ENCODE results near the gene GNA15. TPM values are rescaled to one million over a fixed set of nuclear protein-coding genes. Genes with fewer than 3 reads are reported as not detected.
A peak's percentile ranks its signal among the peaks of the same experiment; 100 is the strongest.
"Not testable (repeated sequence)": the region's sequence is repeated elsewhere in the genome, so short reads cannot be mapped to it uniquely, and the experiment has no call there.

Gene GNA15
- total RNA-seq, 2 donors from 2014 or later = 4.3 to 6.1 TPM

DNA sequence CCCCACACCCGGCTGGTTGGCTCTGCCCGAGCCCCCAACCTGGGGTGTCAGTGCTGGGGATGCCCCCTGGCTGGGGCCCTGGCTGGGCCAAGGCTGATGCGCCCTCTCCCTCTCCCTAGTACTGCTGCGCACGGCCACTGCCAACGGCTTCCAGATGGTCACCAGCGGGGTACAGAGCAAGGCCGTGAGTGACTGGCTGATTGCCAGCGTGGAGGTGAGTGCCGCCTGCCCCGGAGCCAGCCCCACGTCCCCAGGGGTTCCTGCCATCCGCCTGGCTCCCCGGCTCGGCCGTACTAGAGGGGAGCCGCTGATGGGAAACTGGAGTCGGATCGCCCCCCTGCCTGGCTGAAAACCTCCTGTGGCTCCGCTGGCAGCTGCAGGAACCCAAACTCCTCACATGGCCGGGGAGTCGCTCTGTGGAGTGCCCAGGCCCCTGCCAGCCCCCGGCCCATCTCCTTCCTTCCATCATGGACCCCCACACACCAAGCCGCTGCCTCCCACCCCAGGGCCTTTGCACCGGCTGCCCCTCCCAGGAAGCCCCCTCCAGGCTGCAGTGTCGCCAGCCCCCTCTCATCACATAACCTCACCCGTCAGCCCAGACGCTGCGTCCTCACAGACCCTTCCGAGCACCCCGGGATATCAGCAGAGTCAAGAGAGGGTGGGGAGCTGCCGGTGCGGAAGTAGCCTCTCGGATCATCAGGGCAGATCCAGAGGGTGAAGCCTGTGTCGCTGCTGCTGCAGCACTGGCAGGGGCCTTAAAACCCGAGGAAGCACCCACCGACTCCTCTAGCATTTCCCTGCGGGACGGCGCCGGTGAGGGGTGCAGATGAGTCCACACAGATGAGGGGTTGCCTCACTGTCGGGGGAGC is 60.5 kb downstream of the GNA15 start:
- DNase-seq (peak; percentile 20), ATAC-seq (no peak)
- intact Hi-C loops (cut with DNase I) = no loop called here

DNA sequence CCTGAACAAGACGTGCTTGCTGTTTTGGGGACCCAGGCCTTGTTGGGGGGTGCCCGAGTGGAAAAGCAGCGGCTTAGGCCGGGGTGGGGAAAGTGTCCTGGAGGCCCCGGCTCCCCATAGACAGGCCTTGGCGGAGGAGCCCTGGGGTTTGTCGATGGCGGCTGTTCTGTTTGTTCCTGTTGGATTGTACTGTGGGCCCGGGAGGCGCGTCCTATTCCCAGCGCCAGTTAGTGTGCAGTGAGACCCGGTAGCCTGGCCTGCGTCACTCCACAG is 61.0 kb downstream of the GNA15 start:
- DNase-seq = no peak
- intact Hi-C loops (cut with DNase I) = no loop called here
- no peak for ATAC-seq

DNA sequence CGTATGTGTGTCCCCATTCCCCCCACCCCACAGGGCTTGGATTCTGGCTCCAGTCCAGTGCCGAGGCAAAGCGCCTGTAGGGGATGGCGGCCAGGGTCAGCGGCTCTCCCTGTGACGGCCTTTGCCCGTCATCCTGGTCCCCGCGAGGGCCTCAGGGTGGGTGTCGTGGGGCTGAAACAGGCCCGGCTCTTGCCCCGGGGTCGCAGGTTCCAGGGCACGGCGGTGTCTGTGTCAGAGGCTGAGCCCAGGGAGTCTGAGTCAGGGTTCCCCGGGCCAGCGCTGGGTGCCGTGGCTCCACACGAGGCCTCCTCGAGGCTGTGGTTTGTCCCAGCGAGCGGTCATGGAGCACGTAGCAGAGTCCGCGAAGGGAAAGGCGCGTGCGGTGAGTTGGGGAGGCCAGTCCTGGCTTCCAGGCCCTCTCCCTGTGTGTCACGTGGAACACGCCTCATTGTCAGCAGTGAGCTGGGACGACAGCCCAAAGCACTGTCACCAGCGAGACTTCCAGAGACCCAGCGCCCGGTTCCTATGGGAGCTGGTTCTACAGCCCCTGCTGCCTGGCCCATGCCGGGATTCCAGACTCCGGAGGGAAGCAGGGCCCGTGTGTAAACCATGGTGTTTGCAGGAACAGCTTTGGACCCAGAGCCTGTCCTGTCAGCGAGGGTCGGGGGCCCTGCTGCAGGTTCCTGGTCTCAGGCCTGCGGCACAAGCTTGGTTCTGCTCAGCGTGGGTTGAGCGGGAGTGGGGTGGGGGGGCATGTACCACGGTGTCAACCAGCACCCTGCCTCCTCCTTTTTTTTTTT is 63.3 kb downstream of the GNA15 start:
- DNase-seq = peak; percentile 20
- no peak for ATAC-seq
- intact Hi-C loops (cut with DNase I) = no loop called here

DNA sequence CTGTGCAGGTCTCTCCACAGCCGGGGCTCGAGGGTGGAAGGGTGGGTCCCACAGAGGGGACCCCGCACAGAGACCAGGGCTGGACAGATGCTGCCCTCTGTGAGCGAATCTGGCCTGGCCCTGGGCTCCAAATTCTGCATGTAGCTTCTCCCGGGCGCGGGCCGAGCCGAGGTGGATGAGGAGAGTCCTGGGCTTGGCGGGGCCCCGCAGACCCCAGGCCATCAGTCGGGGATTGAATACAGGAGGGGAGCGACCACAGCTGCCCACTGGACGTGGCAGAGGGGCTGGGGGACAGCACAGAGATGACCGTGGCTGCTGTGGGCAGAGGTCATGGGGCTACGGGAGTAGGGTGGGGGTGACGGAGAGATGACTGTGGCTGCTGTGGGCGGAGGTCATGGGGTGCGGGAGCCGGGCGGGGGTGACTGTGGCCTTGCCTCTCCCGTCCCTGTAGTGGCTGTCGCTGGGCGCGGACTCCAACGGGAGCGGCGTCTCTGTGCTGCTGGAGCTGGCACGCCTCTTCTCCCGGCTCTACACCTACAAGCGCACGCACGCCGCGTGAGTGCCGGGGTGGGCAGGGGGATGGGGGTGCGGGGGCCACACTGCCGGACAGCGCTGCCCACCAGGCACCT is 65.4 kb downstream of the GNA15 start:
- intact Hi-C loops (cut with DNase I) = no loop called here

DNA sequence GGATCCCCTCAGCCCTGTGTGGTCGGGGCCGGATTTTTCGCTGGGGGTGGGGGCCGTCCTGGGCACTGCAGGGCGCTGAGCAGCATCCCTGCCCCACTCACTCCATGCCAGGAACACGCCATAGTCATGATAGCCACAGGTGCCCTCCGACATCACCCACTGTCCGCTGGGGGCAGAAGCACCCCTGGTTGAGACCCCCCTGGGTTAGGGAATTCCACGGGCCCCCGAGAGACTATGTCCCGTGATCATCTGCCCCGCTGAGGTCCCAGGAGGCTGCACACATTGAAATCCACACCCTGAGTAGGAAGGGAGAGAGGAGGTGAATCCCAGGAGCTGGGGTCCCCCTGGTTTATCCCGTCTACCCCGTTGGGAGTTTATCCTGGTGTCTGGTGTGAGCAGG is 66.1 kb downstream of the GNA15 start:
- intact Hi-C loops (cut with DNase I) = no loop called here
- ATAC-seq (no peak), DNase-seq (no peak)

More for the DNA sequence above, 65.4 kb downstream of the GNA15 start:
- DNase-seq (peak; percentile 17), ATAC-seq (no peak)

DNA sequence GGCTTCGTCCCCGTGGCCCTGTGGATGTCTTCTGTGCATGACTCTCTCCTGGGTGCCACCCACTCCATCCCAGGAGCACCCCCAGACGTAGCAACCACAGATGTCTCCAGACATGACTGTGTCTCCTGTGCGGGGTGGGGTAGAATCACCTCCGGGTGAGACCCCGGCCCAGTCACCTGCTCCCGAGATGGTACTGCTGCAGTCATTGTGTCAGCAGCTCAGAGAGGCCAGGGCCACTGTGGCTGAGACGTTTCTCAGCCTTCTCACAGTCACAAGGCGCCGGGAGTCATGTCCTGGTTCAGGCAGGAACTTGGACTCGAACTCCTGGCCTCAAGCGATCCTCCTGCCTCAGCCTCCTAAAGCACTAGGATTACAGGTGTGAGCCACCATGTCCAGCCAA is 66.5 kb downstream of the GNA15 start:
- intact Hi-C loops (cut with DNase I) = no loop called here
- no peak for DNase-seq
- ATAC-seq = no peak

DNA sequence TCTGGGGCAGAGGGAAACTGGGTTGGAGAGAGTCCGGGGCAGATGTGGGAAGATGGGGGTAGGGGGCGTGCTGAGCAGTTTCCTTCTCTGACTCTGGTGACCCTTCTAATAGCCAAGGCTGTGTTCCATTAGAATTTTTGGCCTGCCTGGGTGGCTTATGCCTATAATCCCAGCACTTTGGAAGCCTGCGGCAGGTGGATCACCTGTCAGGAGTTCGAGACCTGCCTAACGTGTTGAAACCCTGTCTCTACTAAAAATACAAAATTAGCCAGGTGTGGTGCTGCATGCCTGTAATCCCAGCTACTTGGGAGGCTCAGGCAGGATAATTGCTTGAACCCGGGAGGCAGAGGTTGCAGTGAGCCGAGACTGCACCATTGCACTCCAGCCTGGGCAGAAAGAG is 67.1 kb downstream of the GNA15 start:
- intact Hi-C loops (cut with DNase I); DNase-seq; ATAC-seq: not testable (repeated sequence)

DNA sequence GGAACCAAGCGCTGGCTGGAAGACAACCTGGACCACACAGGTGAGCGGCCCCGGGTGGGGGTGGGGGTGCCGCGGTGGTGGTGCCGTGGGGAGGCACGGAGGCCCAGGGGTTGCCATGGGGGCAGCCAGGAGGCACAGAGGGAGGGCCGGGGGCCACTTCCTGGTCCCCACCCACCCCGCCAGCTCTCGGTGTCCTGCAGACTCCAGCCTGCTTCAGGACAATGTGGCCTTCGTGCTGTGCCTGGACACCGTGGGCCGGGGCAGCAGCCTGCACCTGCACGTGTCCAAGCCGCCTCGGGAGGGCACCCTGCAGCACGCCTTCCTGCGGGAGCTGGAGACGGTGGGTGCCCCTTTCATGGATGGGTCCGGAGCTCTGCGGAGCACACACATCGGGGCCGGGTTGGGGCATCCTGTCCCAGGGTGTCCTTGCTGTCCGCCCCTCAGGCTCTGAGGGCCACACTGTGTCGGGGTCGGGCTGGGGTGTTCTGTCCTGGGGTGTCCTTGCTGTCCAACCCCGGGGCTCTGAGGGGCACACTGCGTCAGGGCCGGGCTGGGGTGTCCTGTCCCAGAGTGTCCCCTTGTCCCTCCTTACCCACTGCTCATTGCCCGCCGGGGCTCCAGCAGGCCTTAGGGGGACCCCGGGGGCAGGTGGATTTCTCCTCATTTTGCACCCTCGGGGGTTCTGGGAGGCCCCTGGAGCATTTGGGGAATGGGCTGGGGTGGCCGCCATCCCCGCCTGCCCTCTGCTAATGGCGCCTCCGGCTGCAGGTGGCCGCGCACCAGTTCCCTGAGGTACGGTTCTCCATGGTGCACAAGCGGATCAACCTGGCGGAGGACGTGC is 68.2 kb downstream of the GNA15 start:
- DNase-seq (peak; percentile 17), ATAC-seq (no peak)
- intact Hi-C loops (cut with DNase I) = no loop called here

DNA sequence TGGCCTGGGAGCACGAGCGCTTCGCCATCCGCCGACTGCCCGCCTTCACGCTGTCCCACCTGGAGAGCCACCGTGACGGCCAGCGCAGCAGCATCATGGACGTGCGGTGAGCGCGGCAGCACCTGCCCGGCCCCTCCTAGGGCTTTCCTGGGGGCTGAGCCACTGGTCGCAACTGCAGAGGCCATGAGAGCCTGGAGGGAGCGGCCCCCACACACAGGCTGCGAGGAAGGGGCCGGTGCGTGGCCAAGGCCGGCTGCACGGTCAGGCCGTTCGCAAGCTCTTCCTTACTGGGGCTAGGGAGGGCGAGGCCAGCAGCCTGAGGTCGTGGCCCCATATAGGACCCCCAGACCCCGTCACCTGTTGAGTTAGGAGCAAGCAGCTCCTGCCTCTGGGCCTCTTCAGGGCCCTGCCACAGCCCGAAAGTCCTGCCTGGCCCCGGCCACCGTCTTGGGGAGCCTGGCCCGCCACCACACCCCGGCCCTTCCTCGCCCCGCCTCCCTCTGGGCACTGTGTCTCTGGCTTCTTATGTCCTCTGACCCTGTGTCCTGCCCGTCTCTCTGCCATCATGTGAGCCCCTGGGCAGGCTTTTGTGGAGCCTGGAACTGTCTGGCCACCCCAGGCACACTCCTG is 68.9 kb downstream of the GNA15 start:
- ATAC-seq (no peak), DNase-seq (no peak)
- intact Hi-C loops (cut with DNase I) = no loop called here

DNA sequence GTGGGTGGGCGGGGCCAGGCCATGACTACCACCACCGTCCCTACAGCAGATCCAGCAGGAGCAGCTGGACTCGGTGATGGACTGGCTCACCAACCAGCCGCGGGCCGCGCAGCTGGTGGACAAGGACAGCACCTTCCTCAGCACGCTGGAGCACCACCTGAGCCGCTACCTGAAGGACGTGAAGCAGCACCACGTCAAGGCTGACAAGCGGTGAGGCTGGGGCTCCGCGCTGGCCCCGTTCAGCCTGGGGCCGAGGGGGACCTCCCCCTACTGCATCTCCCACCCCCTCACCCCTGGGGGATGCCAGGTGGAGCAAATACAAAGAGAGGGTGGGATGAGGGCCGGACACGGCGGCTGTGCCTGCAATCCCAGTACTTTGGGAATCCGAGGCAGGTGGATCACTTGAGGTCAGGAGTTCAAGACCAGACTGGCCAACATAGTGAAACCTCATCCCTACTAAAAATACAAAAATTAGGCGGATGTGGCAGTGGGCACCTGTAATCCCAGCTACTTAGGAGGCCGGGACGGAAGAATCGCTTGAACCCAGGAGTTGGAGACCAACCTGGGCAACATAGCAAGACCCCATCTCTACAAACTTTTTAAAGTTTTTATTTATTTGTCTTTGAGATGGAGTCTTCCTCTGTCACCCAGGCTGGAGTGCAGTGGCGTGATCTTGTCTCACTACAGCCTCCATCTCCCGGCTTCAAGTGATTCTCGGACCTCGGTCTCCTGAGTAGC is 70.6 kb downstream of the GNA15 start:
- ATAC-seq (no peak), DNase-seq (no peak)
- intact Hi-C loops (cut with DNase I) = no loop called here

DNA sequence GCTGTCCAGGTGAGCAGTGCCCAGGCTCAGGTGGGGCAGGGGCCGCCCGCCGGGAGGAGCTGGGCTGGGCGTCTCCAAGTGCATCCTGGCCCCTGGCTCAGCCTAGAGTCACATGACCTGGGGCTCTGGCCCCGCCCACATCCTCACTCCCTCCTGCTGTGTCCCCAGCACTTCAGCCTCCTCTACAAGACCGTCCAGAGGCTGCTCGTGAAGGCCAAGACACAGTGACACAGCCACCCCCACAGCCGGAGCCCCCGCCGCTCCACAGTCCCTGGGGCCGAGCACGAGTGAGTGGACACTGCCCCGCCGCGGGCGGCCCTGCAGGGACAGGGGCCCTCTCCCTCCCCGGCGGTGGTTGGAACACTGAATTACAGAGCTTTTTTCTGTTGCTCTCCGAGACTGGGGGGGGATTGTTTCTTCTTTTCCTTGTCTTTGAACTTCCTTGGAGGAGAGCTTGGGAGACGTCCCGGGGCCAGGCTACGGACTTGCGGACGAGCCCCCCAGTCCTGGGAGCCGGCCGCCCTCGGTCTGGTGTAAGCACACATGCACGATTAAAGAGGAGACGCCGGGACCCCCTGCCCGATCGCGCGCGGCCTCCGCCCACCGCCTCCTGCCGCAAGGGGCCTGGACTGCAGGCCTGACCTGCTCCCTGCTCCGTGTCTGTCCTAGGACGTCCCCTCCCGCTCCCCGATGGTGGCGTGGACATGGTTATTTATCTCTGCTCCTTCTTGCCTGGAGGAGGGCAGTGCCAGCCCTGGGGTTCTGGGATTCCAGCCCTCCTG is 71.8 kb downstream of the GNA15 start:
- DNase-seq = peak; percentile 17
- intact Hi-C loops (cut with DNase I) = no loop called here
- no peak for ATAC-seq

DNA sequence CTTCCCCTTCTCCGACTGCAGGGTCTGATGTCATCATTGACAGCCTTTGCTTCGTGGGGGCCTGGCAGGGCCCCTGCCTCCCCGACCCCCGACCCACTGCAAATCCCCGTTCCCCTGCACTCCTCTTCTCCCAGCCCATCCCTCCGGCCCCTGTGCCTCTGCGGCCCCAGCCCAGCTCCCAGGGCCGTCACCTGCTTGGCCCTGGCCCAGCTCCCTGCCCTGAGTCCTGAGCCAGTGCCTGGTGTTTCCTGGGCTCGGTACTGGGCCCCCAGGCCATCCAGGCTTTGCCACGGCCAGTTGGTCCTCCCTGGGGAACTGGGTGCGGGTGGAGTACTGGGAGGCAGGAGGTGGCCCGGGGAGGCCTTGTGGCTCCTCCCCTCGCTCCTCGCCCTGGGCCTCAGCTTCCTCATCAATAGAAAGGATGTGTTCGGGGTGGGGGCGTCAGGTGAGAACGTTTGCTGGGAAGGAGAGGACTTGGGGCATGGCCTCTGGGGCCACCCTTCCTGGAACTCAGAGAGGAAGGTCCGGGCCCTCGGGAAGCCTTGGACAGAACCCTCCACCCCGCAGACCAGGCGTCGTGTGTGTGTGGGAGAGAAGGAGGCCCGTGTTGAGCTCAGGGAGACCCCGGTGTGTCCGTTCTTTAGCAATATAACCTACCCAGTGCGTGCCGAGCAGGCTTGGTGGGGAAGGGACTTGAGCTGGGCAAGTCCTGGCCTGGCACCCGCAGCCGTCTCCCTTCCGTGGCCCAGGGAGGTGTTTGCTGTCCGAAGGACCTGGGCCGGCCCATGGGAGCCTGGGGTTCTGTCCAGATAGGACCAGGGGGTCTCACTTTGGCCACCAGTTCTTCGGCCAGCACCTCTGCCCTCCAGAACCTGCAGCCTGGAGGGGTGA is 72.7 kb downstream of the GNA15 start:
- DNase-seq (peak; percentile 18), ATAC-seq (no peak)
- intact Hi-C loops (cut with DNase I) = no loop called here

DNA sequence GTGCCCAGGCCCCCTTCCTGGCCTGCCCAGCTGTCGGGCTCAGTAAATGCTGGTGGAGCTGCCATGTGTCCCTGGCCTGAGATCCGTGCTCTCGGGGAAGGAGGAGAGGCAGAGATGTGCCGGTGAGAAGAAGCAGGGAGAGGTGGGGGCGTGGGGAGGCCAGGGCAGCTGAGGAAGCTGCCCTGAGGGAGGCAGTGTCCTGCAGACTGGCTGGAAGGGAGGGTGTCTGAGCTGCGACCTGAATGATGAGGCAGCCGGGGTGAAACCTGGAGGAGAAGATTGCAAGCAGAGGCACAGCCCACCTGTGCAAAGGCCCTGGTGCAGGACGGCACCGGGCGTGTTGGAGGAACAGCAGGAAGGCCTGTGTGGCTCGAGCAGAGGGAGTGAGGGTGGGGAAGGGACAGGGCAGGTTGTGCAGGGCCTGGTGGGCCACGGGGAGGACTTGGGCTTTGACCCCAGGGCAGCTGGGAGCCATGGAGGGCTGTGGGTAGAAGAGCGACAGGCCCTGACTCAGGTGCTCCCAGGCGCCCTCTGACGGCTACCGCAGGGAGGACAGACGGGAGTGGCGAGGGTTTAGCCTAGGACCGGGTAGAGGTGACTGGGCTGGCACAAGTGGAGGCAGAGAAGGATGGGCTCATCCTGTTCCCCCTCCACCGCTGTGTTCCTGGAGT is 74.6 kb downstream of the GNA15 start:
- ATAC-seq (peak; percentile 43 to 74), DNase-seq (peak; percentile 52)
- intact Hi-C loops (cut with DNase I) = no loop called here

DNA sequence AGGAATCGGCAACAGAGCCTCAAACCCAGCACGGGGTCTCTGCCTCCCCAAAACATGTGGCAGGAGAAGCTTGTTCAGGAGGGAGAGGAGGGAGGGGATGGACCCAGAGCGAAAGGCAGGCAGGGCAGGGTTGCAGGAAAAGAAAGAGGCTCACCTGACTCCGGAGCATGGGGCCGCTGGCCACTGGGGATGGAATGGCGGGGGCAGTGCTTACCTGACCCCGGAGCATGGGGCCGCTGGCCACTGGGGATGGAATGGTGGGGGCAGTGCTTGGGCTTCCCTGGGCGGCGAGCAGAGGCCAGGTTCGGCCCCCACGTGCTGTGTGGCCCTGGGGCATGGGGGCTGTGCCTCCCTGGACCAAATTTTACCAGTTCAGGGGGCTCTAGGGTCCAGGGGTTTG is 75.4 kb downstream of the GNA15 start:
- DNase-seq (no peak), ATAC-seq (no peak)
- intact Hi-C loops (cut with DNase I) = no loop called here

DNA sequence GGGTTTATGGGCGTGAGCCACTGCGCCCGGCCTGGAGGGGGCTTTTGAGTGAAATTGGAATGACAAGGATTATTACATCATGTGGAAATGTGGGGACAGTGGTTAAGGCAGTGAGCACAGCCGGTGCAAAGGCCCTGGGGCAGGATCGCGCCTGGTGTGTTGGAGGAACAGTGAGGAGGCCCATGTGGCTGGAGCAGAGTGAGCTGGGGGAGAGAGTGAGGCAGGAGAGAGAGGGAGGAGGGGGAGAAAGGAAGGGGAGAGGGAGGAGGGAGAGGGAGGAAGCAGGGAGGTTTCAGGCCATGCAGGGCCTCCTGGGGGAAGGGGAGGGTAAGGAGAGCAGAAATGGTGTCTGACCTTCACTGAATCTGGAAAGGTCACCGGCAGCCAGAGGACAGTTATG is 77.3 kb downstream of the GNA15 start:
- ATAC-seq (no peak), DNase-seq (no peak)
- intact Hi-C loops (cut with DNase I) = no loop called here
